GM10248 (cell line): ENCODE data around the gene RMI2.

Experiments used
- CTCF ChIA-PET: fragments of 300-600 bp; sonication (Branson Sonifier 250); formaldehyde crosslinking; extraction: SDS; loops from one replicate; lab custom pipeline; 2021; ENCODE audit warnings: antibody characterized with exemption; lab: Yijun Ruan, JAX
- POLR2A ChIA-PET: fragments of 350-650 bp; sonication (Branson Sonifier 250); formaldehyde crosslinking; extraction: SDS; loops from one replicate; lab custom pipeline; 2020; ENCODE audit warnings: antibody characterized with exemption; lab: Yijun Ruan, JAX
- DNase-seq: peaks from one replicate; pipeline ENCODE4 v3.0.0; 2012; ENCODE audit errors: extremely low spot score
- TF ChIP-seq, protein P1 (sequence below): IDR thresholded peaks from 2 replicates; pipeline ENCODE4 v1.5.1; 2012; ENCODE audit warnings: mild to moderate bottlenecking, low read depth; ENCODE audit errors: extremely low read depth, missing control alignments, control extremely low read depth

RMI2 gene

GRCh38 chr16:11350519-11350918 lies 5.3 kb downstream of the RMI2 start:
- POLR2A ChIA-PET, result no interaction called here
- TF ChIP-seq, protein P1, sequence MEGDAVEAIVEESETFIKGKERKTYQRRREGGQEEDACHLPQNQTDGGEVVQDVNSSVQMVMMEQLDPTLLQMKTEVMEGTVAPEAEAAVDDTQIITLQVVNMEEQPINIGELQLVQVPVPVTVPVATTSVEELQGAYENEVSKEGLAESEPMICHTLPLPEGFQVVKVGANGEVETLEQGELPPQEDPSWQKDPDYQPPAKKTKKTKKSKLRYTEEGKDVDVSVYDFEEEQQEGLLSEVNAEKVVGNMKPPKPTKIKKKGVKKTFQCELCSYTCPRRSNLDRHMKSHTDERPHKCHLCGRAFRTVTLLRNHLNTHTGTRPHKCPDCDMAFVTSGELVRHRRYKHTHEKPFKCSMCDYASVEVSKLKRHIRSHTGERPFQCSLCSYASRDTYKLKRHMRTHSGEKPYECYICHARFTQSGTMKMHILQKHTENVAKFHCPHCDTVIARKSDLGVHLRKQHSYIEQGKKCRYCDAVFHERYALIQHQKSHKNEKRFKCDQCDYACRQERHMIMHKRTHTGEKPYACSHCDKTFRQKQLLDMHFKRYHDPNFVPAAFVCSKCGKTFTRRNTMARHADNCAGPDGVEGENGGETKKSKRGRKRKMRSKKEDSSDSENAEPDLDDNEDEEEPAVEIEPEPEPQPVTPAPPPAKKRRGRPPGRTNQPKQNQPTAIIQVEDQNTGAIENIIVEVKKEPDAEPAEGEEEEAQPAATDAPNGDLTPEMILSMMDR, result no peak
- DNase-seq, result no peak
- CTCF ChIA-PET, result interaction anchor here (1.4 to 3.0 kb wide), 3 partner anchors 23 to 386 kb away, joined by 5 to 7 read pairs (median 5); no protein-coding TSS in a partner anchor

- DNase-seq, result no peak
- TF ChIP-seq, protein P1, result no peak
- CTCF ChIA-PET, result interaction anchor here (0.7 to 3.0 kb wide), 5 partner anchors 24 to 387 kb away, joined by 3 to 7 read pairs (median 5); no protein-coding TSS in a partner anchor
- POLR2A ChIA-PET, result no interaction called here
These were observed 5.7 kb downstream of the RMI2 start for GRCh38 chr16:11350921-11351335.

DNA sequence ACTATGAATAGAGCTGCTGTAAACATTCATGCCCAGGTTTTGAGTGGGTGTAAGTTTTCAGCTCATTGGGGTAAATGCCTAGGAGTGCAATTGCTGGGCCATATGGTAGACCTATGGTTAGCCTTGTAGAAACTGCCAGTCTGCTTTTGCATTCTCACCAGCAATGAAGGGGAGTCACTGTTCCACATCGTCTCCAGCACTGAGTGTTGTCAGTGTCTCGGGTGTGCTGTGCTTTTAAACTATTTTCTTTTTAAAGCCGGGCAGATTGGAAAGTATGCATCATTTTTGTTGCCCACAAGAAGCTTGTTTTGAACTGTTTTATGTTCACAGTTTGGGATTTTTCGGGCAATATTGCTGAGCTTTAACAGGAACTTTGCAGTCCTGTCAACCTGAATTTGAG lies 7.9 kb downstream of the RMI2 start:
- no peak for DNase-seq
- POLR2A ChIA-PET, result interaction anchor here (2.8 kb wide), 1 partner anchor 97 kb away, joined by 21 read pairs; the partner anchor contains the start of gene SOCS1
- CTCF ChIA-PET, result interaction anchor here (0.8 to 3.0 kb wide), 9 partner anchors 9 to 388 kb away, joined by 3 to 25 read pairs (median 3); partner anchors contain the start of gene SOCS1
- TF ChIP-seq, protein P1, result no peak

DNA sequence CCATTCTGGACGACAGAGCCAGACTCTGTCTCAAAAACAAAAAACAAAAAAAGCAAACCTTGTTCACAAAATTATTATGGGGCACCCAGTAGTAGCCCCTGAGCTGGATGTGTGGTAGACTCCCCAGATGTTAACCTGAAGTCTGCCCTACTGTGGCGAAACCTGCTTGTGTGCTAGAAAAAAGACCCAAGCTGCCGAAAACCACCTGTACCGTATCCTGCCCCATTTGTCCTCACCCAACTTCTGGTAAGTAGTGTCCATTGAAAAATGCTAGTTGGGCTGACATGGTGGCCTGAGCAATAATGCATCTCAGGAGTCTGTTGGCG lies 9.1 kb downstream of the RMI2 start:
- DNase-seq, result no peak
- TF ChIP-seq, protein P1, result no peak
- CTCF ChIA-PET, result interaction anchor here (0.7 to 3.0 kb wide), 9 partner anchors 18 to 390 kb away, joined by 3 to 25 read pairs (median 3); partner anchors contain the start of gene SOCS1
- POLR2A ChIA-PET, result interaction anchor here (0.9 to 2.8 kb wide), 2 partner anchors 99 to 390 kb away, joined by 3 to 21 read pairs; partner anchors contain the start of gene SOCS1

DNA sequence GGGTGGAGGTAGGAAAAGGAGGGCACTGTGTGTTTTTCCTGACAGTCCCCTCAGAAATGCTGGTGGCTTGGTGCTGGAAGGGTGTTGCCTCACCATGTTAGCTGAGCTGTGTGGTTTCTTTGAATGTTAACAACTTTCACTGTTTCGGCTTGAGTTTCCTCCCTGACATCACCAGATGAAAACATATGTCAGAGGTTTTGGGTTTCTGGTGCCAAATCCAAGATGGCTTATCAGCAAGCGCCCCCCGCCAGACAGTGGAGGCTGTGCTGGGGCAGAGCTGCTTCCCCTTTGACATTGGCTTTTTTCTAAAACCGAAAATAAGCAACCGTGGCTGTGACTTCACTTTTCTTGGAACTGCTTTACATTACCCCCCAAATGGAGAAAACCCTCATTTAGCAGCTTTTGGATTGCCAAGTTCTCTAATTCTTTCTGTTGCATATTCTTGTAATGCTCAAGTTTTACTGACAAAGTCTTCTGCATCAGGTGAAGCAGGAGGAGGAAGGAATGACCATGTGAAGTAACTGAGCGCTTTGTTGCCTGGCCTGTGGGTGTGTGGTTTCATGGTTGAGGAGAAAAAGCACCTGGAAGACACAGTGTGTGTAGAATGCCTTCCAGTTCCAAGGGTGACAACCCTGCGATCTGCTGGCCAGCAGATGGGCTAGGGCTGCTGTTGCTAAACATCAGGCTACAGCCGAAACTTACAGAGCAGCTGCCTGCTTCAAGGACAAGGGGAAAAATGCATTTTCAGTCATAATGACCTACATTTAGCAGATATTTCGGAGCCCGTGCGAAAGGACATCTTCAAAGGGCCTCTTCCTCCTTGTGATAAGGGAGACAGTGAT lies 9.7 kb downstream of the RMI2 start:
- CTCF ChIA-PET, result interaction anchor here (0.7 to 3.0 kb wide), 10 partner anchors 17 to 391 kb away, joined by 3 to 25 read pairs (median 3); partner anchors contain the start of gene SOCS1
- POLR2A ChIA-PET, result interaction anchor here (0.6 to 2.8 kb wide), 3 partner anchors 9 to 390 kb away, joined by 3 to 21 read pairs (median 7); partner anchors contain the start of gene SOCS1
- peak; percentile 76 for DNase-seq
- TF ChIP-seq, protein P1, result peak; percentile 28

- CTCF ChIA-PET, result interaction anchor here (0.8 to 4.8 kb wide), 30 partner anchors 8 to 403 kb away, joined by 3 to 42 read pairs (median 4); partner anchors contain the start of genes PRM2 and SOCS1
These were observed 10.6 kb downstream of the RMI2 start for GRCh38 chr16:11355862-11356261.

More at GRCh38 chr16:11355862-11356261, 10.6 kb downstream of the RMI2 start:
- TF ChIP-seq, protein P1, result no peak
- no peak for DNase-seq
- POLR2A ChIA-PET, result interaction anchor here (0.5 to 2.8 kb wide), 6 partner anchors 10 to 103 kb away, joined by 4 to 21 read pairs (median 6); partner anchors contain the start of gene SOCS1
